Measurements from ENCODE around the gene VWA3B. TPM values are rescaled to one million over a fixed set of nuclear protein-coding genes. Genes with fewer than 3 reads are reported as not detected.

VWA3B gene, protein sequence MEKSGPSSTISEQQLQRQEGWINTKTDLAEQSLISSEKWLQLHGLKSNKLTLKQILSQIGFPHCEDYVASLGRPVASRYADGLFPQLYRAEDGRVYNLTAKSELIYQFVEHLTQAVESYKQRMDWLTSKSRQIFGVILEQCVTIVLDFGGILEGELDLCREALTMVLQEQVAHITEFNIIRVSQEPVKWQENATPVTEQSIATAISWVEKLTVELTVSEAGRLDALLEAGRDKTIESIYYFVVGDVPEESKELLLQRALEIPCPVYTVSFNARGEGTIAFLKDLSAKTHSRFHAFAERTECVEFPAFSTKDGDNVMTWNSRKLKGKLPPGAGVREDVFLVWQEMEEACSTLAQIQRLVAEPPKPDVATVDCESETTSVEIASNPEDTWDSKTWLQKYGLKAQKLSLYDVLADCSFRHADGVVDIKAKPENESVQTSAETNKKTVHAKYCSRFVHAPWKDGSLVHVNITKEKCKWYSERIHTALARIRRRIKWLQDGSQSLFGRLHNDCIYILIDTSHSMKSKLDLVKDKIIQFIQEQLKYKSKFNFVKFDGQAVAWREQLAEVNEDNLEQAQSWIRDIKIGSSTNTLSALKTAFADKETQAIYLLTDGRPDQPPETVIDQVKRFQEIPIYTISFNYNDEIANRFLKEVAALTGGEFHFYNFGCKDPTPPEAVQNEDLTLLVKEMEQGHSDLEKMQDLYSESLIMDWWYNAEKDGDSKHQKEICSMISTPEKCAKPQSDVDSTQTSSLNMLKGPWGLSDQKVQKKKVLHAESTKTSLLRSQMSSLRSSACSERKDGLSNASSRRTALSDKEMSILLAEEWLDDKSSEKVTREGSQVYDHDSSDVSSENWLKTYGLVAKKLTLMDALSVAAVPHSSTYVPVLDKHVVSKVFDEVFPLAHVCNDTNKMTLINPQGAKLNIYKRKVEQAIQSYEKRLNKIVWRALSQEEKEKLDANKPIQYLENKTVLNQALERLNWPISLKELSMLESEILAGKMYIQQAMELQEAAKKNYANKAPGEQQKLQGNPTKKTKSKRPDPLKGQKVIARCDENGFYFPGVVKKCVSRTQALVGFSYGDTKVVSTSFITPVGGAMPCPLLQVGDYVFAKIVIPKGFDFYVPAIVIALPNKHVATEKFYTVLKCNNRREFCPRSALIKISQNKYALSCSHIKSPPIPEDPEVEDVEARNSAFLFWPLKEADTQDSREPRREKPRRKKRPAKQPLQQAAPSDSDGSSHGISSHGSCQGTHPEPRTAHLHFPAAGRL (N-terminal part only)
- total RNA-seq, result not detected in 2 replicates

DNA sequence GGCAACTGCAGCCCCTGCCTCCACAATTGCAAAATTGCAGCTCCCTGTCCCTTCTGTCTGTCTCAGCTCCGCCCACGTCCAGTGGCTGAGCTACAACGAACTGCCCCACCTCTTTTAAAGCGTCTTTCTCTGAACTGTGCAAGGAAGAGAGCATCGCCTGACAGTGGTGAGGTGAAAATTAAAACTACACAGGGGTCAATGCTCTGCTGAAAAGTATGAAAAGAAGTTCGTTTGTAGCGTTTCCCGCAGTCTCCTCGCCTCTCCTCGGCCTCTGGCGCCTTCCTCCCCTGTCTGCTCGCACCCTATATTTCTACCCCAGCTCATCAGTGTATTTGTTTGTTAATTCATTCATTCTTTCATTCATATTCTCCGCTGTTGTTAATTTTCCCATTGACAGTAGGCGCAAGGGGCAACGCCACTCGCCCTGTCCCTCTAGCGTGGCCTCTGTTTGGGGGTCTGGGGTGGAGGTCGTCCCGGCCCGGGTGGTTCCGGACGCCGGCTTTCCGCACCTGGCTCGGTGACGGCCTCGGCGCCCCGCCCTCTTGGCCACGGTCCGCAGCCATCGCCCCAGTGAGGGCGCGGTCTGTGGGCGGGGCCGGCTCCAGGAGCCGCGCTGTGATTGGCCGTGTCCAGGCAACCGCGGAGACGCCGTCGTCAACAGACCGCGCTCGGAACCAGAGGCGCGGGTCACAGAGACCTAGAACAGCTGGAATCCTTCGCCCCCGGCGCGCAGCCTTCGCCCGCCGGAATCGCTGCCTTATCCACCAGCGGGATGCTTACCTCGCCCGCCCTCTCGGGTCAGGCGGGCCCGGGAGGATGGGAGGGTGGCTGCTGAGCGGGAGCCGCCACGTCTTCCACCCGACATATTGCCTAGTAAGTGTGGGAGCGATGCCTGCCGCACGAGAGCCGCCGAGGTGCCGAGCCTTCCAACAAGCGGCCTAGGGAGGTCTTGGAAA, at the start of gene VWA3B:
VWA3B (plus strand) TSS at position 677 of the 956 bp plus-strand sequence. CDS start 5,926 bp downstream, outside the sequence.

DNA sequence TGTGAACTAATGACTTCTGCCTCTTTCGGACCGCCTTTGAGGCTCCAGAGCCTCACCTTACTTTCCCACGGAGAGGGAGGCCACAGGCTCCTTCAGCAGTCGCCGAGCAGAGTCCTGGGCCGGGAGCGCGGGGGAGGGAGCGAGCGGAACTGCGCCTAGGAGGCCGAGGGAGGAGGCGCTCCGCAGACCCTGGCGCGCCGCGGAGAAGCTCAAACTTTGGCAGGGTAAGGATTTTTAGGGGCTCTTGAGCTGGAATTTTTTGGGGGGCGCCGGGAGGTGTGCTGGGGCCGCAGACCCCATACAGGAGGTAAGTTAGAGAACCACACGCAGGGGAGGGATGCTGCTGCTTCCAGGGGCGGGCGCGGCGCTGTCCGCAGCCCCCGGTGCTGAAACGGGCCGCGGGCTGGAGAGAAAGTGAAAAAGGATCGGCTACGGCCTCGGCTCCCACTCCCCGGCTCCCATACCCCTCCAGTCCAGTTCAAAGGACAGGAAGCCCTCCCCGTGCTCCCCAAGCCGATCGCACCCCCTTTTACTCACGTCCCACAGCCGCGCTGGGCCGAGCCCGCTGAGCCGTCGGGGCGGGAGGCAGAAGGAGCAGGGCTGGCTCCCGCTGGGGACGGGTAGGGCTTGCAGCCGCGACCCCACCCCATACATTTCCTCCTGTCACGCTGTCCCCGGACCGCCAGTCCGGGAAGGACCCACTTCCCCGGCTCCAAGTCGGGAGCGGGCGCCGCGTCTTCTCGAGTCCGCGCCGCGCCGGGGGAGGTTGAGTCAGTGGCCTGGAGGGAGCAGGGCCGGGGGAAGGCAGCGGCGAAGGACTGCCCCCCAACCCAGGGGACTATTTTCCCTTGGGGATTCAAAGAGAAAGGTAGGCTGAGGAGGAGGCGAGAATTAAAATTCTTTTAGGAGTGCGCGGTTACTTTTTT, 259.6 kb downstream of the VWA3B start, which contains the start of gene CNGA3:
CNGA3 (plus strand) TSS at position 146 of the 926 bp plus-strand sequence. CDS start 23,520 bp downstream, outside the sequence.

Other genes with a start within 250 kb of the VWA3B start
- gene TMEM131, start 91.2 kb upstream of the VWA3B start, total RNA-seq, result 13.8 and 22.6 TPM in 2 replicates

Data from pericardium fibroblast (primary cell).